Measurements from ENCODE around the gene CCL2. TPM values are rescaled to one million over a fixed set of nuclear protein-coding genes. Genes with fewer than 3 reads are reported as not detected.
A peak's percentile ranks its signal among the peaks of the same experiment; 100 is the strongest.

The CCL2 gene
- total and polyA plus RNA-seq, 2 experiments from 2014 or later: 1.5 to 18.5 TPM

DNA sequence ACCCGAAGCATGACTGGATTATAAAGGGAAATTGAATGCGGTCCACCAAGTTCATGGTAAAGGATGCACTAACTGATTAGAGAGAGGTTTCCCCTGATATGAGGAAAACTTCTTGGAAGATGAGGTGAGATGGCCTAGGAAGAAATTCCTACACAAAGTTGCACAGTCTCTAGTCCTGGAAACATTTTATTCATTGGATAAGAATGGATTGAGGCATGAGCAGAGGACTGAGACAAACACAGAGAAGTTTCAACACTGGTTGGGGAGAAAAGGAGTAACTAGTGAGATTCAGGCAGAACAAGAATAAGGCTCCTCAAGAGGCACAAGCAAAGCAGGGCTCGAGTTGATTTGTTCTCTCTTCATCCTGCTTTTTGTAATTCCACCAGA, 2.0 kb upstream of the CCL2 start:
- Histone ChIP-seq H3K9me2 (ENCODE audit: insufficient read depth) (peaks cover 8% of the 10 kb centered on the region; the same call in 1 of the 2 replicates), H3F3A (replicated peaks; ENCODE audit: low read depth) (peaks cover 5% of the 10 kb centered on the region), H3K27ac (ENCODE audit: low read depth) (no peak overlapping the region), H3K79me2 (replicated peaks; ENCODE audit: insufficient read depth) (no peaks in the 10 kb centered on the region), H3K27me3 (ENCODE audit: insufficient read depth) (peaks cover 9% of the 10 kb centered on the region; the same call in 1 of the 2 replicates), H3K4me1 (ENCODE audit: insufficient read depth) (peaks cover 35% of the 10 kb centered on the region), H4K20me1 (replicated peaks; ENCODE audit: insufficient read depth) (no peaks in the 10 kb centered on the region), H3K4me3 (no peak overlapping the region), H3K4me2 (no peak overlapping the region), H3K36me3 (ENCODE audit: insufficient read depth) (no peaks in the 10 kb centered on the region; the same call in 1 of the 2 replicates), H2AFZ (no peak overlapping the region)
- no peak for DNase-seq (ENCODE audit: low spot score)
- Mint-ChIP-seq H3K27me3 (ENCODE audit: insufficient read depth, low read depth, poor library complexity) (peaks cover 11% of the 10 kb centered on the region), H3K36me3 (ENCODE audit: low read depth) (no peaks in the 10 kb centered on the region; the same call in 2 of the 3 replicates), H3K9me3 (no peaks in the 10 kb centered on the region), H3K27ac (no peak overlapping the region), H3K4me1 (peaks cover 41% of the 10 kb centered on the region), H3K4me3 (no peak overlapping the region)
- no peak for TF ChIP-seq REST (IDR thresholded peaks at IDR 0.05; ENCODE audit: unreplicated experiment)
- no peak for TF ChIP-seq JUNB (IDR thresholded peaks at IDR 0.05; ENCODE audit: unreplicated experiment)
- no peak for TF ChIP-seq EZH2phosphoT487 (IDR thresholded peaks at IDR 0.05; ENCODE audit: unreplicated experiment)
- TF ChIP-seq ZNF114 (CRISPR knock-in tag; IDR thresholded peaks at IDR 0.05): no peak
- no peak for TF ChIP-seq NANOG (IDR thresholded peaks at IDR 0.05; ENCODE audit: borderline replicate concordance)
- TF ChIP-seq ZNF331 (CRISPR knock-in tag; IDR thresholded peaks at IDR 0.05; ENCODE audit: low read depth): no peak
- no peak for TF ChIP-seq CREB1 (CRISPR knock-in tag; IDR thresholded peaks at IDR 0.05; ENCODE audit: low read depth)
- TF ChIP-seq STAT1 (IDR thresholded peaks at IDR 0.05; ENCODE audit: unreplicated experiment): no peak
- ATAC-seq: no peak

DNA sequence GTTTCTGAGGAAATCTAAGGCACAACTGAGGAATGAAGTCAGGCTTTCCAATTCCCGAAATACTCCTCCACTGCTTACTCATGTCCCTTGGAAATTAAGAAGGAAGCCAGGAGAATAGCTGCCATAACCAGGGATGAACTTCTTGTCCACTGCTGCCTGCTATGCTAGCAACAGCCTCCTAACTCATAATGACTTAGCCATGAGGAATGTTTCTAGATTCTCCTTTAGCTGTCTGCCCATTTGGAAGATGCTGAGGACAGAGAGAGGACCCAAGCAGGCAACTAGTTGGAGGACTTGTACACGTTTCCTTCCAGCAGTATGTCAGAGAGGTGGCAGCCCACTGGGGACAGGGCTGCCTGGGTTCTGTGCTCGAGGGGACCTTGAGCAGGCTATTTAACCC, 939 bp upstream of the CCL2 start:
- peaks cover 10% of the 10 kb centered on the region for H3K27me3 Mint-ChIP-seq (ENCODE audit: insufficient read depth, low read depth, poor library complexity)
- Histone ChIP-seq H3K4me3 (peak overlapping the region; percentile 46; the same call in 1 of the 2 replicates), H2AFZ (no peak overlapping the region), H3K4me1 (ENCODE audit: insufficient read depth) (peaks cover 35% of the 10 kb centered on the region), H3K4me2 (peak overlapping the region; percentile 89; the same call in 1 of the 2 replicates), H3K79me2 (replicated peaks; ENCODE audit: insufficient read depth) (no peaks in the 10 kb centered on the region), H3K9me2 (ENCODE audit: insufficient read depth) (peaks cover 8% of the 10 kb centered on the region; the same call in 1 of the 2 replicates), H3K36me3 (ENCODE audit: insufficient read depth) (no peaks in the 10 kb centered on the region; the same call in 1 of the 2 replicates), H3K27ac (ENCODE audit: low read depth) (peak overlapping the region; percentile 85), H3K27me3 (ENCODE audit: insufficient read depth) (peaks cover 9% of the 10 kb centered on the region; the same call in 1 of the 2 replicates), H4K20me1 (replicated peaks; ENCODE audit: insufficient read depth) (no peaks in the 10 kb centered on the region), H3F3A (replicated peaks; ENCODE audit: low read depth) (peaks cover 5% of the 10 kb centered on the region)
- no peaks in the 10 kb centered on the region for H3K9me3 Mint-ChIP-seq
- no peaks in the 10 kb centered on the region; the same call in 2 of the 3 replicates for H3K36me3 Mint-ChIP-seq (ENCODE audit: low read depth)
- peaks cover 41% of the 10 kb centered on the region for H3K4me1 Mint-ChIP-seq
- H3K4me3 Mint-ChIP-seq: peak overlapping the region; percentile 2; the same call in 1 of the 3 replicates
- no peak overlapping the region for H3K27ac Mint-ChIP-seq
- ATAC-seq (no peak), DNase-seq (ENCODE audit: low spot score) (no peak)
- TF ChIP-seq ZNF462 (CRISPR knock-in tag; IDR thresholded peaks at IDR 0.05) (no peak), JUNB (IDR thresholded peaks at IDR 0.05; ENCODE audit: unreplicated experiment) (no peak), EZH2phosphoT487 (IDR thresholded peaks at IDR 0.05; ENCODE audit: unreplicated experiment) (no peak)
- TF ChIP-seq, protein P1, sequence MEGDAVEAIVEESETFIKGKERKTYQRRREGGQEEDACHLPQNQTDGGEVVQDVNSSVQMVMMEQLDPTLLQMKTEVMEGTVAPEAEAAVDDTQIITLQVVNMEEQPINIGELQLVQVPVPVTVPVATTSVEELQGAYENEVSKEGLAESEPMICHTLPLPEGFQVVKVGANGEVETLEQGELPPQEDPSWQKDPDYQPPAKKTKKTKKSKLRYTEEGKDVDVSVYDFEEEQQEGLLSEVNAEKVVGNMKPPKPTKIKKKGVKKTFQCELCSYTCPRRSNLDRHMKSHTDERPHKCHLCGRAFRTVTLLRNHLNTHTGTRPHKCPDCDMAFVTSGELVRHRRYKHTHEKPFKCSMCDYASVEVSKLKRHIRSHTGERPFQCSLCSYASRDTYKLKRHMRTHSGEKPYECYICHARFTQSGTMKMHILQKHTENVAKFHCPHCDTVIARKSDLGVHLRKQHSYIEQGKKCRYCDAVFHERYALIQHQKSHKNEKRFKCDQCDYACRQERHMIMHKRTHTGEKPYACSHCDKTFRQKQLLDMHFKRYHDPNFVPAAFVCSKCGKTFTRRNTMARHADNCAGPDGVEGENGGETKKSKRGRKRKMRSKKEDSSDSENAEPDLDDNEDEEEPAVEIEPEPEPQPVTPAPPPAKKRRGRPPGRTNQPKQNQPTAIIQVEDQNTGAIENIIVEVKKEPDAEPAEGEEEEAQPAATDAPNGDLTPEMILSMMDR (conservative IDR thresholded peaks at IDR 0.05; ENCODE audit: low read depth in 2 of 2): no peak

Measured in GM23338 (cell line).